OCI-LY1 (cell line): ENCODE data around the gene PRLR.

ENCODE experiments used
- EZH2 ChIP-seq: fragments of 200-600 bp; sonication (generic), shearing (Covaris generic); IDR thresholded peaks from 2 replicates; pipeline ENCODE4 v1.8.0; 2017; ENCODE audit warnings: borderline replicate concordance, mixed run types, mild to moderate bottlenecking, antibody characterized with exemption, low read length, moderate library complexity, mixed read lengths
- TF ChIP-seq, protein P1 (sequence below): fragments of 200-600 bp; sonication (generic), shearing (Covaris generic); IDR thresholded peaks from 2 replicates; pipeline ENCODE4 v1.5.1; 2017; ENCODE audit warnings: mild to moderate bottlenecking, antibody characterized with exemption, low read length, moderate library complexity, mixed read lengths

DNA sequence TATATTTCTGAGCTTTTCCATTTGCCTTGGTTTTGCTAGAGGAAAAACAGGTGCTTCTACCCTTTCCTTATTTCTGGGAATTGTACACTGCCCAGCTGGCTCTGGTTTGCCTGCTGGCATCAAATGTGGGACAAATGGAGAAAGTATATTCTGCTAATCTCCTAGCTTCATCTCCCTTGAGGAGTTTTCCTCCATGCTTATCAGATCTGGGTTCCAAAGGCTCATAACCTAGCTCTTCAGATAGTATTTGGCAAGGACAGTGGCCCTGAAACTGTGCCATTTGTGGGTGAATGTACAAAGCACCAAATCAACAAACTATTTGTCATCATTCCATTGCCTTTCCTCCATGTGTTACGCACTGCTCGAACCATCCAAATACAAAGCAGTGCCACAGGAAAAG lies 16.2 kb downstream of the PRLR start:
- TF ChIP-seq EZH2: no peak
- TF ChIP-seq, protein P1, sequence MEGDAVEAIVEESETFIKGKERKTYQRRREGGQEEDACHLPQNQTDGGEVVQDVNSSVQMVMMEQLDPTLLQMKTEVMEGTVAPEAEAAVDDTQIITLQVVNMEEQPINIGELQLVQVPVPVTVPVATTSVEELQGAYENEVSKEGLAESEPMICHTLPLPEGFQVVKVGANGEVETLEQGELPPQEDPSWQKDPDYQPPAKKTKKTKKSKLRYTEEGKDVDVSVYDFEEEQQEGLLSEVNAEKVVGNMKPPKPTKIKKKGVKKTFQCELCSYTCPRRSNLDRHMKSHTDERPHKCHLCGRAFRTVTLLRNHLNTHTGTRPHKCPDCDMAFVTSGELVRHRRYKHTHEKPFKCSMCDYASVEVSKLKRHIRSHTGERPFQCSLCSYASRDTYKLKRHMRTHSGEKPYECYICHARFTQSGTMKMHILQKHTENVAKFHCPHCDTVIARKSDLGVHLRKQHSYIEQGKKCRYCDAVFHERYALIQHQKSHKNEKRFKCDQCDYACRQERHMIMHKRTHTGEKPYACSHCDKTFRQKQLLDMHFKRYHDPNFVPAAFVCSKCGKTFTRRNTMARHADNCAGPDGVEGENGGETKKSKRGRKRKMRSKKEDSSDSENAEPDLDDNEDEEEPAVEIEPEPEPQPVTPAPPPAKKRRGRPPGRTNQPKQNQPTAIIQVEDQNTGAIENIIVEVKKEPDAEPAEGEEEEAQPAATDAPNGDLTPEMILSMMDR: no peak
